Astrocyte (in vitro differentiated cells and primary cell): ENCODE data around the gene PTPRD. TPM values are rescaled to one million over a fixed set of nuclear protein-coding genes. Genes with fewer than 3 reads are reported as not detected.

Experiments used
- DNase-seq: peaks from one replicate; pipeline ENCODE4 v3.0.0-alpha.2; 2010; ENCODE audit warnings: low read depth
- FAIRE-seq: peaks from 2 replicates; lab custom pipeline; 2011; peaks lifted over from hg19 to GRCh38; lab: Jason Lieb, UNC
- H2AFZ ChIP-seq: 2 replicates; pipeline ENCODE4 v1.6.0; 2012; ENCODE audit warnings: low read depth, low read length, inconsistent platforms
- H3K27ac ChIP-seq: 2 replicates; pipeline ENCODE4 v1.5.1; 2011; ENCODE audit warnings: low read depth, low read length, inconsistent platforms
- H3K27me3 ChIP-seq: 2 replicates; pipeline ENCODE4 v1.6.0; 2011; ENCODE audit warnings: low read length, inconsistent platforms; ENCODE audit not compliant: insufficient read depth
- H3K36me3 ChIP-seq: 2 replicates; pipeline ENCODE4 v1.5.1; 2011; ENCODE audit warnings: low read length, inconsistent platforms; ENCODE audit not compliant: insufficient read depth
- H3K4me1 ChIP-seq: 2 replicates; pipeline ENCODE4 v1.5.1; 2011; ENCODE audit warnings: low read length, inconsistent platforms; ENCODE audit not compliant: insufficient read depth
- H3K4me2 ChIP-seq: 2 replicates; pipeline ENCODE4 v1.6.0; 2012; ENCODE audit warnings: low read length, inconsistent platforms
- H3K4me3 ChIP-seq: 2 replicates; pipeline ENCODE4 v1.5.1; 2011; ENCODE audit warnings: low read depth, mild to moderate bottlenecking, low read length, inconsistent platforms; ENCODE audit not compliant: insufficient read depth
- H3K79me2 ChIP-seq: 2 replicates; pipeline ENCODE4 v1.6.0; 2012; ENCODE audit warnings: mild to moderate bottlenecking, low read length, inconsistent platforms; ENCODE audit not compliant: insufficient read depth
- H3K9ac ChIP-seq: 2 replicates; pipeline ENCODE4 v1.6.0; 2012; ENCODE audit warnings: mild to moderate bottlenecking, low read length, inconsistent platforms
- H3K9me3 ChIP-seq: 2 replicates; pipeline ENCODE4 v1.5.1; 2012; ENCODE audit warnings: low read depth, mild to moderate bottlenecking, low read length, inconsistent platforms; ENCODE audit not compliant: insufficient read depth
- H4K20me1 ChIP-seq: 2 replicates; pipeline ENCODE4 v1.6.0; 2012; ENCODE audit warnings: low read length, inconsistent platforms; ENCODE audit not compliant: insufficient read depth
- H3K27ac Mint-ChIP-seq: one replicate; pipeline ENCODE4 v1.8.0; 2021; ENCODE audit warnings: mild to moderate bottlenecking, mixed read lengths; ENCODE audit not compliant: unreplicated experiment
- H3K27me3 Mint-ChIP-seq: one replicate; pipeline ENCODE4 v1.8.0; 2021; ENCODE audit warnings: low read depth, mixed read lengths; ENCODE audit not compliant: unreplicated experiment
- H3K36me3 Mint-ChIP-seq: one replicate; pipeline ENCODE4 v1.8.0; 2021; ENCODE audit warnings: low read depth, mixed read lengths; ENCODE audit not compliant: unreplicated experiment
- H3K4me1 Mint-ChIP-seq: one replicate; pipeline ENCODE4 v1.8.0; 2021; ENCODE audit warnings: low read depth, mixed read lengths; ENCODE audit not compliant: unreplicated experiment
- H3K4me3 Mint-ChIP-seq: one replicate; pipeline ENCODE4 v1.8.0; 2021; ENCODE audit warnings: mild to moderate bottlenecking, moderate library complexity, mixed read lengths; ENCODE audit not compliant: unreplicated experiment
- H3K9me3 Mint-ChIP-seq: one replicate; pipeline ENCODE4 v1.8.0; 2021; ENCODE audit warnings: mild to moderate bottlenecking, mixed read lengths; ENCODE audit not compliant: unreplicated experiment
- EZH2 ChIP-seq: IDR thresholded peaks from 2 replicates; pipeline ENCODE4 v1.6.1; 2012; ENCODE audit warnings: mild to moderate bottlenecking, low read length, inconsistent platforms; ENCODE audit not compliant: insufficient read depth
- total RNA-seq: library from RNA; stranded (reverse); gene quantifications from 2 replicates; pipeline ENCODE4 v1.2.1, GENCODE V29; 2021
- TF ChIP-seq, protein P1 (sequence below): IDR thresholded peaks from 2 replicates; pipeline ENCODE4 v1.5.1; 2011; ENCODE audit warnings: low read depth, mild to moderate bottlenecking, inconsistent platforms, low read length, moderate library complexity; ENCODE audit not compliant: insufficient read depth

Gene PTPRD
- total RNA-seq, 1 donor from 2014 or later: 88.1 TPM

DNA sequence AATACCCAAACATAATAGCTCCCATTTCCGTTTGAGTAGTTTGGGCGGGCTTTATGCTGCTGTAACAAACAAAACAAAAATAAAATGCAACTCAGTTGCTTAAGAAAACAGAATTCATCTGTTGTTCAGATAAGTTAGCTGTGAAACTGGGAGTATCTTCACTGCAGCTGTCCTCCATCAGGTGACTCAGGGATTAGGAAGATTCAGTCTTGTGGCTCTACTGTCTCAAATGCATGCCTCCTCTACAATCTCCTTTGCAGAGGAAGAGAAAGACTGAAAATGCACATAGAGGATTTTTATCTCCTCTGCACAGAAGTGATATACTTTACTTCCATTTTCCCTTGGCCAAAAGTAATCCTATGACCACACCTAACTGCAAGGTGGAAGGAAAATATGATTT, 883.7 kb downstream of the PTPRD start:
- H3K27me3 ChIP-seq: no peaks in the 10 kb centered on the region
- H3K9ac ChIP-seq: no peak overlapping the region
- no peak for TF ChIP-seq EZH2
- TF ChIP-seq, protein P1, sequence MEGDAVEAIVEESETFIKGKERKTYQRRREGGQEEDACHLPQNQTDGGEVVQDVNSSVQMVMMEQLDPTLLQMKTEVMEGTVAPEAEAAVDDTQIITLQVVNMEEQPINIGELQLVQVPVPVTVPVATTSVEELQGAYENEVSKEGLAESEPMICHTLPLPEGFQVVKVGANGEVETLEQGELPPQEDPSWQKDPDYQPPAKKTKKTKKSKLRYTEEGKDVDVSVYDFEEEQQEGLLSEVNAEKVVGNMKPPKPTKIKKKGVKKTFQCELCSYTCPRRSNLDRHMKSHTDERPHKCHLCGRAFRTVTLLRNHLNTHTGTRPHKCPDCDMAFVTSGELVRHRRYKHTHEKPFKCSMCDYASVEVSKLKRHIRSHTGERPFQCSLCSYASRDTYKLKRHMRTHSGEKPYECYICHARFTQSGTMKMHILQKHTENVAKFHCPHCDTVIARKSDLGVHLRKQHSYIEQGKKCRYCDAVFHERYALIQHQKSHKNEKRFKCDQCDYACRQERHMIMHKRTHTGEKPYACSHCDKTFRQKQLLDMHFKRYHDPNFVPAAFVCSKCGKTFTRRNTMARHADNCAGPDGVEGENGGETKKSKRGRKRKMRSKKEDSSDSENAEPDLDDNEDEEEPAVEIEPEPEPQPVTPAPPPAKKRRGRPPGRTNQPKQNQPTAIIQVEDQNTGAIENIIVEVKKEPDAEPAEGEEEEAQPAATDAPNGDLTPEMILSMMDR: no peak
- H3K4me3 ChIP-seq: no peak overlapping the region
- Mint-ChIP-seq H3K4me3 (no peak overlapping the region), H3K27me3 (no peaks in the 10 kb centered on the region), H3K9me3 (no peaks in the 10 kb centered on the region), H3K36me3 (no peaks in the 10 kb centered on the region), H3K4me1 (no peaks in the 10 kb centered on the region), H3K27ac (no peak overlapping the region)
- DNase-seq: no peak
- no peak for FAIRE-seq
- H3K9me3 ChIP-seq: no peaks in the 10 kb centered on the region
- no peaks in the 10 kb centered on the region for H3K4me1 ChIP-seq
- no peak overlapping the region for H3K27ac ChIP-seq
- no peaks in the 10 kb centered on the region for H4K20me1 ChIP-seq
- H3K4me2 ChIP-seq: no peak overlapping the region
- no peak overlapping the region for H2AFZ ChIP-seq
- H3K36me3 ChIP-seq: no peaks in the 10 kb centered on the region
- H3K79me2 ChIP-seq: no peaks in the 10 kb centered on the region

DNA sequence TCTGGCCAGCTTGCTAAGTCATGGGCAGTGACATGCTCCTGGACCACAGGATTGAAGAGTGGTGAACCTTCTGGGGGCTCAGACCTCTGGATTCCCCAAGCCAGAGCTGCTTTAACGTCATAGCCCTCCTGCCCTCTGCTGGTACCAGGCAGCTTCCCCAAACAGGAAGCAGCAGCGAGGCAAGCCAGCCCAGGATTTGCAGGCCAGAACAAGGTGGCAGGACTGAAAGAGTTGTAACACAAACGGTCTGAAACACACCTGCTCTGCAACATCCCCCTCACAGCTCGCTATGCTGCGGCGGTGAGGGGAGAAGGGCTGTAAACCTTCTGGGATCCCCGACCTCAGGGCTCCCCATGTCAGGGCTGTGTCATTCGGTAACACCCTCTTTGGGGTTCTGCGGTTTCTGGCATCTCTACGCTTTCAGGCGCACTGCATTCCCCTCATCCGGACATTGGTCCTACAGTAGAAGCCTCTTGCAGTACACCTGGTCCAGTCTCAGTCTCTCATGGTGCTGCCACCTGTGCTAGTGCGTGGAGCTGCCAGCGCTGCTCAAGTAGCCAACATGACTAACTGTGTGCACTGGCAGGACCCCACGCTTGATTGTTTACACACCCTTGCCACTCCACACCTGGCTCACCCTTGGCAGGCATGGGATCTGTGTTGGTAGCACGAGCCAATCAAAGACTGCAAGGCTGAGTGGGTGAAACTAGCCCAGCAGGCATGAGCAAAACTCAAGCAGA, 893.3 kb downstream of the PTPRD start:
- H2AFZ ChIP-seq: no peak overlapping the region
- H3K27me3 ChIP-seq: no peaks in the 10 kb centered on the region
- no peak overlapping the region for H3K9ac ChIP-seq
- no peak overlapping the region for H3K4me2 ChIP-seq
- H3K4me3 ChIP-seq: no peak overlapping the region
- Mint-ChIP-seq H3K4me1 (no peaks in the 10 kb centered on the region), H3K27ac (no peak overlapping the region), H3K36me3 (no peaks in the 10 kb centered on the region), H3K27me3 (no peaks in the 10 kb centered on the region), H3K9me3 (peaks cover 4% of the 10 kb centered on the region), H3K4me3 (no peak overlapping the region)
- H3K9me3 ChIP-seq: peaks cover 4% of the 10 kb centered on the region
- no peak for DNase-seq
- H3K79me2 ChIP-seq: no peaks in the 10 kb centered on the region
- H4K20me1 ChIP-seq: no peaks in the 10 kb centered on the region
- no peak for TF ChIP-seq EZH2
- TF ChIP-seq, protein P1: no peak
- no peak for FAIRE-seq
- no peaks in the 10 kb centered on the region for H3K4me1 ChIP-seq
- H3K36me3 ChIP-seq: no peaks in the 10 kb centered on the region
- no peak overlapping the region for H3K27ac ChIP-seq

DNA sequence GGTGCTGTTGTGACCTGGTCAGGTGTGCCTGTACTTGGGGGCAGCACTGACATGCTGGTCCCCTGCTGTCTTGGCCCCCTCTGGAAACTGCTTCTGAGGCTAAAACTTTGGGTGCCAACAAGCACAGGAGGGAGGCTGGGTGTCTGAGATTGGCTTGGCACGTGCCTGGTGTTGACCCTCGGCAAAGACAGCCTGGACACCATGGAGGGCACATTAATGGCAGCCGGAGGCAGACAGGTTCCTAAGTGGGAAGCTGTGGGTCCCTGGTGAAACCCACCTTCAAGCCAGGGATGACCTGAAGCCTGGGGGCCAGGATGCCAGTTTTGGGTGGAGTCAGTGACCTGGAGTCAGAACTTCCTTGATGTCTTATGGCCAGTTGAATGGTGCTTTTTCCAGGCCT, 894.1 kb downstream of the PTPRD start:
- TF ChIP-seq, protein P1: no peak
- no peak for TF ChIP-seq EZH2
- no peaks in the 10 kb centered on the region for H4K20me1 ChIP-seq

More for the DNA sequence above, 894.1 kb downstream of the PTPRD start:
- H3K9ac ChIP-seq: no peak overlapping the region
- H2AFZ ChIP-seq: no peak overlapping the region
- H3K4me1 Mint-ChIP-seq: no peaks in the 10 kb centered on the region
- H3K27me3 Mint-ChIP-seq: no peaks in the 10 kb centered on the region
- no peaks in the 10 kb centered on the region for H3K4me1 ChIP-seq
- H3K27me3 ChIP-seq: no peaks in the 10 kb centered on the region
- H3K4me2 ChIP-seq: no peak overlapping the region
- no peaks in the 10 kb centered on the region for H3K79me2 ChIP-seq
- no peaks in the 10 kb centered on the region for H3K36me3 ChIP-seq
- H3K36me3 Mint-ChIP-seq: no peaks in the 10 kb centered on the region
- H3K27ac Mint-ChIP-seq: no peak overlapping the region
- no peak overlapping the region for H3K27ac ChIP-seq
- H3K4me3 Mint-ChIP-seq: no peak overlapping the region
- no peak for DNase-seq
- no peak overlapping the region for H3K4me3 ChIP-seq
- H3K9me3 Mint-ChIP-seq: peaks cover 4% of the 10 kb centered on the region
- H3K9me3 ChIP-seq: peaks cover 4% of the 10 kb centered on the region
- no peak for FAIRE-seq
